Thoracic aorta (tissue), 2 donors: Measurements from ENCODE around the gene HECTD1. TPM values are rescaled to one million over a fixed set of nuclear protein-coding genes. Genes with fewer than 3 reads are reported as not detected.

Experiments used
- ATAC-seq: fragments of 150-250 bp; one replicate; pipeline ENCODE4 v1.8.0; 2017; ENCODE audit warnings: low read depth; ENCODE audit not compliant: insufficient number of reproducible peaks, low FRiP score
- DNase-seq: peaks from one replicate; pipeline ENCODE4 v3.0.0-alpha.2; 2020; ENCODE audit warnings: low spot score
- H3K27ac ChIP-seq, 2 donors: fragments of 200-600 bp; sonication (generic); 1 replicate in 1 of 2; 2 replicates in 1 of 2; pipeline ENCODE4 v1.5.1; 2016; ENCODE audit warnings: mild to moderate bottlenecking in 2 of 2, moderate library complexity in 2 of 2
- H3K27me3 ChIP-seq: fragments of 200-600 bp; sonication (generic); replicated peaks from 2 replicates; pipeline ENCODE4 v1.6.0; 2016; ENCODE audit warnings: mild to moderate bottlenecking; ENCODE audit not compliant: insufficient read depth
- H3K36me3 ChIP-seq: fragments of 200-600 bp; sonication (generic); one replicate; pipeline ENCODE4 v1.5.1; 2016
- H3K4me1 ChIP-seq, 2 donors: fragments of 200-600 bp; sonication (generic); 1 replicate in 1 of 2; 2 replicates in 1 of 2; pipeline versions ENCODE4 v1.5.1 to v1.6.0; 2016; ENCODE audit warnings: low read depth in 2 of 2, mild to moderate bottlenecking in 1 of 2; ENCODE audit not compliant: control insufficient read depth in 1 of 2
- H3K4me3 ChIP-seq: fragments of 200-600 bp; sonication (generic); 2 replicates; pipeline ENCODE4 v1.5.1; 2016; ENCODE audit warnings: mild to moderate bottlenecking
- H3K9me3 ChIP-seq: fragments of 200-600 bp; sonication (generic); 2 replicates; pipeline ENCODE4 v1.5.1; 2016
- total RNA-seq, 2 donors: library from RNA; depleted of rRNA; stranded (reverse); fragments of >200 nt; gene quantifications; one replicate each; pipeline versions ENCODE4 v1.1.0 to v1.2.3, GENCODE V29; 2016
- TF ChIP-seq, protein P1 (sequence below): fragments of 200-600 bp; sonication (generic); IDR thresholded peaks from one replicate; pipeline ENCODE4 v1.5.1; 2019; ENCODE audit warnings: antibody characterized with exemption

Gene HECTD1
- total RNA-seq, 2 donors from 2014 or later = 82.6 to 185 TPM

DNA sequence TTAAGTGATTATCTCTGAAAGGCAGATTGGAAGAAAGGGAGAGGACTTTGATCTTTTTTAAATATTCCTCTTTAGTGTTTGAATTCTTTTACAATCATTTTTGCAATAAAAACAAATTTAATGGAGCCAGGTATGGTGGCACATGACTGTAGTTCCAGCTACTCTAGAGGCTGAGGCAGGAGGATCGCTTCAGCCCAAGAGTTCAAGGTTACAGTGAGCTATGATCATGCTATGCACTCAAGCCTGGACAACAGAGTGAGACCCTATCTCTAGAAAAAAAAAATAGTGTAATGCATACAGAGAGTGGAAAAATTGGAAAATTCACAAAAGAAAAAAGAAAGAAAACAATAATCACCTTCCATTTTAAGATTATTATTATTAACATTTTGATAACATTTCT is 15.2 kb upstream of the HECTD1 start:
- no peaks in the 10 kb centered on the region for H3K9me3 ChIP-seq
- TF ChIP-seq, protein P1, sequence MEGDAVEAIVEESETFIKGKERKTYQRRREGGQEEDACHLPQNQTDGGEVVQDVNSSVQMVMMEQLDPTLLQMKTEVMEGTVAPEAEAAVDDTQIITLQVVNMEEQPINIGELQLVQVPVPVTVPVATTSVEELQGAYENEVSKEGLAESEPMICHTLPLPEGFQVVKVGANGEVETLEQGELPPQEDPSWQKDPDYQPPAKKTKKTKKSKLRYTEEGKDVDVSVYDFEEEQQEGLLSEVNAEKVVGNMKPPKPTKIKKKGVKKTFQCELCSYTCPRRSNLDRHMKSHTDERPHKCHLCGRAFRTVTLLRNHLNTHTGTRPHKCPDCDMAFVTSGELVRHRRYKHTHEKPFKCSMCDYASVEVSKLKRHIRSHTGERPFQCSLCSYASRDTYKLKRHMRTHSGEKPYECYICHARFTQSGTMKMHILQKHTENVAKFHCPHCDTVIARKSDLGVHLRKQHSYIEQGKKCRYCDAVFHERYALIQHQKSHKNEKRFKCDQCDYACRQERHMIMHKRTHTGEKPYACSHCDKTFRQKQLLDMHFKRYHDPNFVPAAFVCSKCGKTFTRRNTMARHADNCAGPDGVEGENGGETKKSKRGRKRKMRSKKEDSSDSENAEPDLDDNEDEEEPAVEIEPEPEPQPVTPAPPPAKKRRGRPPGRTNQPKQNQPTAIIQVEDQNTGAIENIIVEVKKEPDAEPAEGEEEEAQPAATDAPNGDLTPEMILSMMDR = no peak
- no peak overlapping the region for H3K27ac ChIP-seq
- no peaks in the 10 kb centered on the region for H3K36me3 ChIP-seq
- no peaks in the 10 kb centered on the region for H3K27me3 ChIP-seq
- no peak overlapping the region for H3K4me3 ChIP-seq
- no peaks in the 10 kb centered on the region for H3K4me1 ChIP-seq
- no peak for ATAC-seq
- no peak for DNase-seq

DNA sequence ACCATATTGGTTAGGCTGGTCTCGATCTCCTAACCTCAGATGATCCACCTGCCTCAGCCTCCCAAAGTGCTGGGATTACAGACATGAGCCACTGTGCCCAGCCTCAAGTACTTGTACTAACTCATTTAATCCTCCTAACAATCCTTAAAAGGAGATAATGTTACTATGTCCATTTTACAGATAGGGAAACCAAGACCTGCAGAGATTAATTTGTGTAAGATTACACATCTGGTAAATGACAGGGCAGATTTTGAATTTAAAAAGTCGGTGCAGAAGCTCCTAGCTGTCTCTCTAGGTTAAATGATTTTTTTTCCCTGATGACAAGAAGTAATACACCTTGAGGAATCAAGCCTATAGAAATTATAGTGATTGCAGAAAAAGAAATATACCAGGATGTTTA is 13.7 kb upstream of the HECTD1 start:
- H3K9me3 ChIP-seq = no peaks in the 10 kb centered on the region
- H3K4me1 ChIP-seq = no peaks in the 10 kb centered on the region
- no peak for ATAC-seq
- H3K4me3 ChIP-seq = no peak overlapping the region
- no peak overlapping the region for H3K27ac ChIP-seq
- no peaks in the 10 kb centered on the region for H3K27me3 ChIP-seq
- H3K36me3 ChIP-seq = no peaks in the 10 kb centered on the region
- no peak for DNase-seq
- TF ChIP-seq, protein P1 = no peak

DNA sequence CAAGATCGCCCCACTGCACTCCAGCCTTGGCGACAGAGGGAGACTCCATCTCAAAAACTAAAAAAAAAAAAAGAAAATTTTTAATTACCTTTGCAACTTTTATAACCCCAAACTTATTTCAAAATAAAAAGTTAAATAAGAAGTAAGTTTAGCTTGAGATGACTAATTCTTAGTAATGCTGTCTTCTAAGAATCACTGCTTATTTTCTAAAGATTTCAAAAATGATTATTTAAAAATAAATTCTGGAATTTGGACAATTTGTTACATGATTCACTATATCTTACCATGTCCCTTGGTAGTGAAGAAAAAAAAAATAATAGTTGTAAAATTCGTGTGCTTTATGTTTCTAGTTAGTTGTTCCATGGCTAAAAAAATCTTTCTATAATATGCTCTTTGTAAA is 11.6 kb upstream of the HECTD1 start:
- ATAC-seq = no peak
- TF ChIP-seq, protein P1 = no peak

DNA sequence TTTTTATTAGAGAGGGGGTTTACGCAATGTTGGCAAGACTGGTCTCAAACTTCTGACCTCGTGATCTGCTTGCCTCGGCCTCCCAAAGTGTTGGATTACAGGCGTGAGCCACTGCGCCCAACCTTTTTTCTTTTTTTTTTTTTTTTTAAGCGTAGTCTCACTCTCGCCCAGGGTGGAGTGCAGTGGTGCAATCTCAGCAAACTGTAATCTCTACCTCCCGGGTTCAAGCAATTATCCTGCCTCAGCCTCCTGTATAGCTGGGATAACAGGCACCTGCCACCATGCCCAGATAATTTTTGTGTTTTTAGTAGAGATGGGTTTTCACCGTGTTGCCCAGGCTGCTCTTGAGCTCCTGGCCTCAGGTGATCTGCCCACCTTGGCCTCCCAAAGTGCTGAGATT is 8.8 kb upstream of the HECTD1 start:
- Histone ChIP-seq H3K27me3 (no peaks in the 10 kb centered on the region), H3K4me1 (no peaks in the 10 kb centered on the region), H3K4me3 (no peak overlapping the region), H3K9me3 (no peaks in the 10 kb centered on the region), H3K27ac (no peak overlapping the region), H3K36me3 (no peaks in the 10 kb centered on the region)
- ATAC-seq (no peak), DNase-seq (no peak)
- TF ChIP-seq, protein P1 = no peak

More for the DNA sequence above, 11.6 kb upstream of the HECTD1 start:
- Histone ChIP-seq H3K4me1 (no peaks in the 10 kb centered on the region), H3K4me3 (no peak overlapping the region), H3K9me3 (no peaks in the 10 kb centered on the region), H3K36me3 (no peaks in the 10 kb centered on the region), H3K27ac (no peak overlapping the region), H3K27me3 (no peaks in the 10 kb centered on the region)
- DNase-seq = no peak

DNA sequence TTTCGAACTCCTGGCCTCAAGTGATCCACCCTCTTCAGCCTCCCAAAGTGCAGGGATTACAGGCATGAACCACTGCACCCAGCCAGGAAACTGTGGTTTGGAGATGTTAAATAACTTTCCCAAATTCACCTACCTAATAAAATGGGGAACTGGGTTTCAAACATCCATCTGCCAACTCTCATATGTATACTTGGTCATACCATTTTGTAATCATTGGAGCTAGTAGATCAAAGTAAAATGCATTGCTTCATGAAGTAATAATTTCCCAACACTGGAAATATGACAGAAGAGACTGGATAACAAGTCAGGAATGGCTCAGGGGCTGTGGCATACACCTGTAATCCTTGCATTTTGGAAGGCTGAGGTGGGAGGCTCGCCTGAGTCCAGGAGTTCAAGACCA is 5.3 kb upstream of the HECTD1 start:
- Histone ChIP-seq H3K27ac (no peak overlapping the region), H3K4me3 (no peak overlapping the region), H3K9me3 (no peaks in the 10 kb centered on the region), H3K27me3 (no peaks in the 10 kb centered on the region), H3K36me3 (no peaks in the 10 kb centered on the region), H3K4me1 (peaks cover 6 to 9% of the 10 kb centered on the region in 2 donors)
- TF ChIP-seq, protein P1 = no peak
- no peak for ATAC-seq
- DNase-seq = no peak
